CD4-positive, alpha-beta T cell (primary cell): Measurements from ENCODE around the gene BTBD19. TPM values are rescaled to one million over a fixed set of nuclear protein-coding genes. Genes with fewer than 3 reads are reported as not detected.
"Not testable (repeated sequence)": the region's sequence is repeated elsewhere in the genome, so short reads cannot be mapped to it uniquely, and the experiment has no call there.

Experiments used
- ATAC-seq: fragments of 200-7000 bp; cut with Tn5 transposase; one replicate; pipeline ENCODE4 v1.10.0; 2022; ENCODE audit warnings: mild to moderate bottlenecking; ENCODE audit not compliant: poor library complexity
- CTCF ChIA-PET: fragments of 350-600 bp; sonication (Branson Sonifier 250); formaldehyde crosslinking; loops from one replicate; lab custom pipeline; 2021; ENCODE audit warnings: antibody characterized with exemption, inconsistent platforms; lab: Charles Lee
- POLR2A ChIA-PET: fragments of 350-600 bp; sonication (Branson Sonifier 250); formaldehyde crosslinking; loops from one replicate; lab custom pipeline; 2021; ENCODE audit warnings: antibody characterized with exemption, inconsistent platforms; lab: Charles Lee
- DNase-seq, 14 experiments: peaks; one replicate each; pipeline ENCODE4 v3.0.0-alpha.2; 2013 to 2020; ENCODE audit warnings: mixed read lengths in 2 of 14
- H3K27ac ChIP-seq, 2 donors: one replicate each; pipeline versions ENCODE4 v1.5.1 to v1.7.0; 2013; ENCODE audit warnings: low read length in 2 of 2, low read depth in 1 of 2, mild to moderate bottlenecking in 1 of 2
- H3K27me3 ChIP-seq, 2 experiments: 1 replicate in 1 of 2; 2 replicates in 1 of 2; pipeline versions ENCODE4 v1.6.1 to v1.7.0; 2013; ENCODE audit warnings: low read length in 2 of 2, control low read depth in 1 of 2, mild to moderate bottlenecking in 1 of 2, moderate library complexity in 1 of 2; ENCODE audit not compliant: insufficient read depth in 2 of 2, control insufficient read depth in 1 of 2
- H3K36me3 ChIP-seq: one replicate; pipeline ENCODE4 v1.6.1; 2013; ENCODE audit warnings: low read length, control low read depth; ENCODE audit not compliant: insufficient read depth
- H3K4me1 ChIP-seq: one replicate; pipeline ENCODE4 v1.6.1; 2013; ENCODE audit warnings: low read length, control low read depth; ENCODE audit not compliant: insufficient read depth
- H3K4me3 ChIP-seq: one replicate; pipeline ENCODE4 v1.5.1; 2013; ENCODE audit warnings: mild to moderate bottlenecking, low read length, moderate library complexity
- H3K9me3 ChIP-seq, 2 experiments: 1 replicate in 1 of 2; 2 replicates in 1 of 2; pipeline versions ENCODE4 v1.6.1 to v1.7.0; 2013; ENCODE audit warnings: low read length in 2 of 2, mild to moderate bottlenecking in 2 of 2, control low read depth in 1 of 2, moderate library complexity in 1 of 2; ENCODE audit not compliant: control insufficient read depth in 1 of 2, insufficient read depth in 1 of 2
- H3K27ac Mint-ChIP-seq: one replicate; pipeline ENCODE4 v1.8.0; 2020; ENCODE audit warnings: mixed read lengths
- H3K27me3 Mint-ChIP-seq: one replicate; pipeline ENCODE4 v1.8.0; 2021; ENCODE audit warnings: mixed read lengths
- H3K36me3 Mint-ChIP-seq: one replicate; pipeline ENCODE4 v1.8.0; 2021; ENCODE audit warnings: low read depth, mixed read lengths
- H3K4me1 Mint-ChIP-seq: one replicate; pipeline ENCODE4 v1.8.0; 2021; ENCODE audit warnings: low read depth, mixed read lengths
- H3K4me3 Mint-ChIP-seq: one replicate; pipeline ENCODE4 v1.8.0; 2020; ENCODE audit warnings: mild to moderate bottlenecking, mixed read lengths
- H3K9me3 Mint-ChIP-seq: one replicate; pipeline ENCODE4 v1.8.0; 2020; ENCODE audit warnings: mixed read lengths
- CTCF ChIP-seq: fragments of 200-600 bp; IDR thresholded peaks from one replicate; pipeline ENCODE4 v1.8.0; 2022; ENCODE audit warnings: antibody characterized with exemption, mild to moderate bottlenecking
- intact Hi-C, 2 experiments: fragments of 100-400 bp; cut with DNase I in 1 of 2; cut with micrococcal nuclease in 1 of 2; formaldehyde crosslinking; loops; one replicate each; pipeline versions ENCODE4 v1.15.1 to v1.9.0; 2023 to 2025; cut with DNase I, micrococcal nuclease
- total RNA-seq, 174 experiments: library from RNA in 2 of 174; stranded (reverse) in 2 of 174; gene quantifications; one replicate each; pipeline ENCODE4 v1.2.3 and lab custom pipeline; 2021 to 2026

BTBD19 gene
- total RNA-seq, 2 experiments from 2014 or later, result 35.9 to 36.5 TPM

- Mint-ChIP-seq H3K36me3 (peaks cover 45% of the 10 kb centered on the region), H3K4me1 (peaks cover 70% of the 10 kb centered on the region), H3K27ac (peak overlapping the region; percentile 99), H3K4me3 (peak overlapping the region; percentile 83), H3K9me3 (no peaks in the 10 kb centered on the region), H3K27me3 (peaks cover 4% of the 10 kb centered on the region)
- peak overlapping the region; percentile 99 to 100 for H3K27ac ChIP-seq
- TF ChIP-seq CTCF, result no peak
- ATAC-seq, result peak; percentile 52
- peak; percentile 79 to 96 (median 86) for DNase-seq
- peaks cover 97% of the 10 kb centered on the region for H3K4me1 ChIP-seq
- no peaks in the 10 kb centered on the region for H3K27me3 ChIP-seq
- CTCF ChIA-PET, result interaction anchor here (0.8 to 6.5 kb wide), 8 partner anchors 9 to 88 kb away, joined by 3 to 57 read pairs (median 4); partner anchors contain the start of gene PLK3
- H3K4me3 ChIP-seq, result peak overlapping the region; percentile 12
- POLR2A ChIA-PET, result interaction anchor here (0.8 to 16.3 kb wide), 22 partner anchors 8 to 877 kb away, joined by 3 to 599 read pairs (median 6); partner anchors contain the start of genes ARMH1, BEST4, CCDC163 and EIF2B3
- peaks cover 0 to 4% of the 10 kb centered on the region in 2 experiments for H3K9me3 ChIP-seq
- H3K36me3 ChIP-seq, result peaks cover 26% of the 10 kb centered on the region
- intact Hi-C loops, result loop anchor here (1.0 to 10.0 kb wide), 4 partner anchors 10 to 776 kb away; partner anchors contain the start of genes NASP (in 2 of the 2), EIF2B3 (in 1 of the 2), HECTD3 (in 1 of the 2) and UROD (in 1 of the 2)
These were observed 905 bp downstream of the BTBD19 start for GRCh38 chr1:44808938-44809917.

GRCh38 chr1:44810101-44810761, 1.9 kb downstream of the BTBD19 start:
- CTCF ChIA-PET, result interaction anchor here (1.0 to 6.5 kb wide), 5 partner anchors 10 to 81 kb away, joined by 3 to 57 read pairs (median 7); partner anchors contain the start of gene PLK3
- Histone ChIP-seq H3K36me3 (peaks cover 17% of the 10 kb centered on the region), H3K27me3 (no peaks in the 10 kb centered on the region), H3K9me3 (peaks cover 0 to 4% of the 10 kb centered on the region in 2 experiments), H3K27ac (peak overlapping the region; percentile 99 to 100), H3K4me1 (peaks cover 95% of the 10 kb centered on the region), H3K4me3 (peak overlapping the region; percentile 4)
- Mint-ChIP-seq H3K36me3 (peaks cover 41% of the 10 kb centered on the region), H3K4me1 (peaks cover 74% of the 10 kb centered on the region), H3K27ac (peak overlapping the region; percentile 99), H3K9me3 (no peaks in the 10 kb centered on the region), H3K27me3 (peaks cover 4% of the 10 kb centered on the region), H3K4me3 (peak overlapping the region; percentile 83)
- intact Hi-C loops, result no loop called here
- POLR2A ChIA-PET, result interaction anchor here (1.4 to 16.3 kb wide), 13 partner anchors 9 to 690 kb away, joined by 3 to 599 read pairs (median 17); partner anchors contain the start of genes BEST4, CCDC163, EIF2B3 and HECTD3
- peak in 6 of 14 experiments; percentile 23 to 70 (median 50) for DNase-seq
- ATAC-seq, result no peak
- TF ChIP-seq CTCF, result no peak

GRCh38 chr1:44810762-44811105, 2.4 kb downstream of the BTBD19 start:
- Histone ChIP-seq H3K27ac (peak overlapping the region; percentile 99 to 100), H3K4me1 (peaks cover 90% of the 10 kb centered on the region), H3K36me3 (peaks cover 12% of the 10 kb centered on the region)
- ChIA-PET POLR2A (interaction anchor here (0.9 to 16.3 kb wide), 4 partner anchors 10 to 88 kb away, joined by 3 to 599 read pairs (median 245); partner anchors contain the start of genes BEST4 and PLK3), CTCF (interaction anchor here (0.6 to 6.5 kb wide), 3 partner anchors 9 to 99 kb away, joined by 3 to 57 read pairs (median 36); partner anchors contain the start of gene PLK3)
- ATAC-seq, H3K9me3 Mint-ChIP-seq, intact Hi-C loops, H3K27me3 Mint-ChIP-seq, DNase-seq, H3K27me3 ChIP-seq, H3K4me3 ChIP-seq, H3K9me3 ChIP-seq: not testable (repeated sequence)
- Mint-ChIP-seq H3K27ac (peak overlapping the region; percentile 99), H3K4me1 (peaks cover 75% of the 10 kb centered on the region), H3K4me3 (peak overlapping the region; percentile 83), H3K36me3 (peaks cover 36% of the 10 kb centered on the region)
